HT-29 (cell line): Measurements from ENCODE around the gene CSRNP3. TPM values are rescaled to one million over a fixed set of nuclear protein-coding genes. Genes with fewer than 3 reads are reported as not detected.
A peak's percentile ranks its signal among the peaks of the same experiment; 100 is the strongest.
"Not testable (repeated sequence)": the region's sequence is repeated elsewhere in the genome, so short reads cannot be mapped to it uniquely, and the experiment has no call there.

ENCODE experiments used
- DNase-seq: peaks from one replicate; pipeline ENCODE4 v3.0.0-alpha.2; 2015; ENCODE audit warnings: low spot score
- total RNA-seq: library from RNA; depleted of rRNA; stranded (reverse); fragments of >200 nt; shearing (Covaris generic); gene quantifications from 2 replicates; pipeline ENCODE4 v1.2.3, GENCODE V29; 2014

Gene CSRNP3
- total RNA-seq, 1 experiment from 2014 or later: 0.10 TPM

- no peak for DNase-seq
Observed at GRCh38 chr2:165587335-165587938, 117.9 kb downstream of the CSRNP3 start.

GRCh38 chr2:165590999-165591398 is 121.5 kb downstream of the CSRNP3 start:
- not testable (repeated sequence) for DNase-seq

- no peak for DNase-seq
Observed at GRCh38 chr2:165593081-165593480, 123.6 kb downstream of the CSRNP3 start.

GRCh38 chr2:165594231-165594934 is 124.9 kb downstream of the CSRNP3 start:
- no peak for DNase-seq

GRCh38 chr2:165594935-165595255 is 125.4 kb downstream of the CSRNP3 start:
- no peak for DNase-seq

- DNase-seq: no peak
Observed at GRCh38 chr2:165596788-165597187, 127.3 kb downstream of the CSRNP3 start.

- no peak for DNase-seq
Observed at GRCh38 chr2:165601065-165601830, 131.8 kb downstream of the CSRNP3 start.

GRCh38 chr2:165601928-165602521 is 132.5 kb downstream of the CSRNP3 start:
- no peak for DNase-seq

GRCh38 chr2:165609672-165610071 is 140.2 kb downstream of the CSRNP3 start:
- DNase-seq: no peak

- no peak for DNase-seq
Observed at GRCh38 chr2:165610591-165611029, 141.1 kb downstream of the CSRNP3 start.

- no peak for DNase-seq
Observed at GRCh38 chr2:165617741-165618481, 148.4 kb downstream of the CSRNP3 start.

- no peak for DNase-seq
Observed at GRCh38 chr2:165618806-165619205, 149.3 kb downstream of the CSRNP3 start.

GRCh38 chr2:165621086-165621560 is 151.6 kb downstream of the CSRNP3 start:
- DNase-seq: peak; percentile 10

- DNase-seq: no peak
Observed at GRCh38 chr2:165623161-165623560, 153.7 kb downstream of the CSRNP3 start.

GRCh38 chr2:165623783-165624469 is 154.4 kb downstream of the CSRNP3 start:
- no peak for DNase-seq

- DNase-seq: no peak
Observed at GRCh38 chr2:165624470-165624800, 154.9 kb downstream of the CSRNP3 start.

GRCh38 chr2:165627470-165627869 is 158.0 kb downstream of the CSRNP3 start:
- no peak for DNase-seq

GRCh38 chr2:165629776-165630175 is 160.3 kb downstream of the CSRNP3 start:
- DNase-seq: no peak

GRCh38 chr2:165630236-165630635 is 160.7 kb downstream of the CSRNP3 start:
- DNase-seq: no peak

- DNase-seq: no peak
Observed at GRCh38 chr2:165631089-165631488, 161.6 kb downstream of the CSRNP3 start.

GRCh38 chr2:165632594-165632993 is 163.1 kb downstream of the CSRNP3 start:
- no peak for DNase-seq
